GM19193 (cell line): ENCODE data around the gene EBNA1BP2.

Experiments used
- POLR2A ChIP-seq: IDR thresholded peaks from 4 replicates; pipeline ENCODE4 v1.6.1; 2011; ENCODE audit not compliant: insufficient read depth, insufficient read length; ENCODE audit errors: extremely low read depth

Gene EBNA1BP2

DNA sequence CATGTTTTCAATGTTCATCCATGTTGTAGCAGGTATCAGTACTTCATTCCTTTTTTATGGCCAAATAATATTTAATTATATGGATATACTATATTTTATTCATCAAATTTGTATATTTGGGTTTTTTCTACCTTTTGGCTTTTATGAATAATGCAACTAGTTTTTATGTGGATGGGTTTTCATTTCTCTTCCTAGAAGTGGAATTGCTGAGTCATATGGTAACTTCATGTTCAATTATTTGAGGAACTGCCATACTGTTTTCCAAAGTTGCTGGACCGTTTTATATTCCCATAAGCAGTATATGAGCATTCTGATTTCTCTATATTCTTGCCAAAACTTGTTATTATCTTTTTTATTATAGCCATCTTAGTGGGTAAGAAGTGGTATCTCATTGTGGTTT, 16.0 kb upstream of the EBNA1BP2 start:
- TF ChIP-seq POLR2A = no peak

DNA sequence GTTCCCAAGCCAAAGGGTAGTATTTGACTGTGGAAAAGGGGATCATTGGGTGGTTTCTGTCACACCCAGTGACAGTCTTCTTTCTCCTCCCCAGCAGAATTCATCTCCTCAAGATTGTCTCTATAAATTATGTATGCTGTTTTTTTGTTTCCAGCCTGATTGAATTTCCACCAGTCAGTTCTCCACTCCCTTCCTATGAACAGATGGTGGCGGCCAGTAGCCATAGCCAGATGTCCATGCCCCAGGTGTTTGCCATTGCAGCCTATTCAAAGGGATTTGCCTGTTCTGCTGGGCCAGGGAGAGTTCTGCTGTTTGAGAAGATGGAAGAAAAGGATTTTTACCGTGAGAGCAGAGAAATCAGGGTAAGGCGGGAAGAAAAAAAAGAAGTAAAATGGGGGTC, 12.9 kb upstream of the EBNA1BP2 start:
- no peak for TF ChIP-seq POLR2A

DNA sequence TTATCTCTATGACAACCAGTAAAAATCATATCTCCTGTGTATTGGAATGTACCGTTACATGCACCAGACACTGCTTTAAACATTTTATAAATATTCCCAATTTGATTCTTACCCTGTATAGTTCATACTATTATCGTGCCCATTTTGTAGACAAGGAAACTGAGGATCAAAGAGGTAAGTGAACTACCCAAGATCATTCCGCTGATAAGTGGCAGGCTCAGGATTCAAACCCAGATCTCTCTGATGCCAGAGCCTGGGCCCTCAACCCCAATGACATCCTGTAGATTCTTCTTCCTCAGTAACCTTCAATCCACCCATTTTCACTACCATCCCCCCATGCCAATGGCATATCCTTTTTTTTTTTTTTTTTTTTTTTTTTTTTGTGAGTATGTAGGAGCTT, 12.3 kb upstream of the EBNA1BP2 start:
- TF ChIP-seq POLR2A = no peak

DNA sequence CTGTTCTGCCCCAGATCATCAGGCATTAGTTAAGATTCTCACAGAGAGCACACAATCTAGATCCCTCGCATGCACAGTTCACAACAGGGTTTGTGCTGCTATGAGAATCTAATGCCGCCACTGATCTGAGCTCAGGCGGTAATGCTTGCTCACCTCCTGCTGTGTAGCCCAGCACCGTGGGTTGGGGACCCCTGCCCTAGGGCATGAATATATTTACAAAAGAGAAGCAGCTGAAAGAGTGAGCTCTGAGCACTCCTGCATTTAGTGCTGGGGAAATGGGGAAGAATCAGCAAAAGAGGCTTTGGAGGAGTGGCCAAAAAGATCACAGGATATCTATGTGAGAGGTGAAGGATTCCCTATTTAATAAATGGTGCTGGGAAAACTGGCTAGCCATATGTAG, 5.6 kb upstream of the EBNA1BP2 start:
- TF ChIP-seq POLR2A = no peak

DNA sequence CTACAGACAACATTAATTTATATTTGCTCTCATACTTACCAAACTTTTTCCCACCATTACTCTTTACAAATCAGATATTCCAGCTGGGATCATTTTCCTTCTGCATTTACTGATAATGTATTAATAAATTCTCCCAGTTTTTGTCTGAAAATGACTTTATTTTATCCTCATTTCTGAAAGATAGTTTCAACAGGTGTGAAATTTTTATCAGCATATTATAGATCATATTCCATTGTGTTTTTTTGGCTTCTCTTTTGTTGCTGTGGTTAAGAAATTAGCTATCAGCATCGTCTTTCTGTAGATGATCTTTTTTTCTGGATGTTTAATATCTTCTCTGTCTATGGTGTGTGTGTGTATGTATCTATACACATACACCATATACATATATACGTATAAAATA, 2.8 kb upstream of the EBNA1BP2 start:
- no peak for TF ChIP-seq POLR2A

DNA sequence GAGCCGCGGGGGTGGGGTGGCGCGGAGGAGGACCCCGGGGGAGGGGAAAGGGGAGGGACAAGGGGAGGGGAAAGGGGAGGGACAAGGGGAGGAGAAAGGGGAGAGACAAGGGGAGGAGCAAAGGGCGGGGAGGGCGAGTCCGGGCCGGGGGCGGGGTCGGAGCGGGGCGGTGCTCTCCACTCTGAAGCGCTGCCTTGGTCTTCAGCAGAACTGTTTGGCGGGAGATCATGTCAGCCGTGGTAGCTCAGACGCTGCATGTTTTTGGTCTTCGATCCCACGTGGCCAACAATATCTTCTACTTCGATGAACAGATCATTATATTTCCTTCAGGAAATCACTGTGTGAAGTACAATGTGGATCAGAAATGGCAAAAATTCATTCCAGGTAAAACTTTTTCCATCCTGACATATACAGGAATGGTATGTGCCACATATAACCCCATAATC, 460 bp upstream of the EBNA1BP2 start:
- no peak for TF ChIP-seq POLR2A

DNA sequence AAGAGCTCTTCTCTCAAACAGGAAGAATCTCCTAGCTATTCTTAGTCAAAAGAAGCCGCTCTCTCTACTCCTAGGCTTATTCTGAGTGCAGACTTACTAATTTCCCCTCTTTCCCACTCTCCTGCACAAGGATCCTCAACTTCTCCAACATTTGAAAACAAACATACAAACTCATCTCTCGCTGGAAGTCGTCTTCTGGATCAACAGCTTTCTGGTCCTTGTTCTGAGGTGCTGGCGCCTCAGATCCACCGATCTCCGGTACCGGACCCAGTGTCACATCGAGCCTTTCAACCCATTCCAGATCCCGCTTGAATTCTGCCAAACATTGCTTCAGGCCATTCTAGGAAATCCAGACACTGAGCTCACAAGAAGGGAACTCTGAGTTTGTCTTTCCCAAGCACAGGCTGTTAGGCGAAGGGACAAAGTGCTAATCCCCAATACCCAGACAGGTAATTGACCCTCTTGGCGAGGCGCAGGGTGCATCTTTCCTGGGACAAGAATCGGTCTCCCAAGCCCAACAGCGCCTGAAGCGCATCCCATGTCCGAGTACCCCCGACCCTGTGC, 696 bp downstream of the EBNA1BP2 start:
- TF ChIP-seq POLR2A = no peak

DNA sequence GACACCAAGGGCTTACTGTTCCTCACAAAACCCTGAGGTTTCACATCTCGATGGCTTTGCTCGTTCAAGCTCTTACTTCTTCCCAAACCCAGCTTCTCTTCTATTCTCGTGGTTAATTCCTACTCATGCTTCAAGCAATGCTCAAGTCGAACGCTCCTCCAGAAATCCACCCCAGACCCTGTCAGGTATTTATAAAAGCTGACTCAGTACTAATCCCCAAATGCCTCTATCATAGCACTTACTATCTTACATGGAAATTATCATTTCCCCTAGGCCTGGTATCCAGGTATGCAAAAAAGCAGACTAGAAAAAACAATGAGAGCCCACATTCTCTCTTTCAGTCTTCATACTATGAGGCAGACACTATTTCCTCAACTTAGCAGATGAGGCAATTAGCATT, 6.3 kb downstream of the EBNA1BP2 start:
- no peak for TF ChIP-seq POLR2A

DNA sequence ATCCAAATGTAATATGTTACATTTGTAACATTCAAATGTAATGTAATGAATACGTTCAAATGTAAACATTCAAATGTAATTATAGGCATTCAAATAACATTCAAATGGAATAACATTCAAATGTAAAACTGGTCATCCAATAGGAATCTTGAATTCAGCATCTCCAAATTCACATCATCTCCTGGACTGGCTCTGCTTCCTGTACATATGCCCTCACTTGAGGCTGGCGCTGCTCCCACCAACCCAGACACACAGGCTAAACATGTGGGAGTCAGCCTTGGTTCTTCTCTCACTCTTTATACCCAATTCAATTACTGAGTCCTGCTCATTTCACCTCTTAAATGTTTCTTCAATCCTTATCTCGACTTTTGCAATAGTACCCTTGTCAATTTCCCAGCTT, 6.9 kb downstream of the EBNA1BP2 start:
- TF ChIP-seq POLR2A = no peak

DNA sequence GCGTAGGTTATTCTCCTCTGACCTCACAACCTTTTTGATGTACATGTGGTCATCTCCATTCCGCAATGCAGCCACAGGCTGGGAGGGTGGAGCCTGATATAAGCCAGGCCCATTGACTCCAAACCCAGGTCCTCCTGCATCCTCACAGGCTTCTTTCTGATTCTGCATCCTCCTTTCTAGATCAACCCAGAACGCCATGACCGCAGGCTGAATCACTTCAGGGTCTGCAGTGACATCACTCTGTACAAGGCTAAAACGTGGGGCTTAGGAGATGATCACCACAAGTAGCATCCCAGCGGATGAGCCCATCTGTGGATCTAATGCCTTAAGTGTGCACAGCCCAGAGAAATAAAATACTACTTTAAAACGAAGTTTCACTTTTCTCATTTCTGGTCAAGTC, 16.1 kb downstream of the EBNA1BP2 start:
- no peak for TF ChIP-seq POLR2A

DNA sequence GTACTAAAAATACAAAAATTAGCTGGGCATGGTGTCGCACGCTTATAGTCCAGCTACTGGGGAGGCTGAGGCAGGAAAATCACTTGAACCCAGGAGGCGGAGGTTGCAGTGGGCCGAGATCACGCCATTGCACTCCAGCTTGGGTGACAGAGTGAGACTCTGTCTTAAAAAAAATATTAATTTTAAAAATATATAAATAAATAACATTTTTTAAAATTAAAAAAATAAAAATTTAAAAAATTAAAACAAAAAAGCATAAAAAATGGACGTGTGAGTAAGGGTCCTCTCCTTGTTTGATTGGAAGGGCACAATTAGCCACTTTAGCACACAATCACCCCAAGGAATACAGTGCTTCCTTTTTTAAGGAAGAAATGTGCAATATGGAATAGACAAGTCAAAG, 18.6 kb downstream of the EBNA1BP2 start:
- no peak for TF ChIP-seq POLR2A

DNA sequence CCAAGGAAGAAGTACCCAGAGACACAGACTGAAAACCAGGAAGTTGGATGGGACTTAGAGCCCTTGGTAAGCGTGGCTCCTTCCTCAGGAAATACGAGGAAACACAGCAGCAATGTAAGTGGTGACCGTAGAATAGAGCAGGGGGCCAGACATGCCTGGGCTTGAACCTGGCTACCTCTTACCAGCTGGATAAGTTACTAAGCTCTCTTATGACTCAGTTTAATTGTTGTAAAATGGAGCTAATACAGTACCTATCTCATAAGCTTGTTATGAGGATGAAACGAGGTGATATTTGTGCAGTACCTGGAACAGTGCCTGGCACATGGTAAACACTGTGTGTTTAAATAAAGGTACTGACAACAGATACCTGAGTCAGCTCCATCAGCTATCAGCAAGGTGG, 19.2 kb downstream of the EBNA1BP2 start:
- TF ChIP-seq POLR2A = no peak

DNA sequence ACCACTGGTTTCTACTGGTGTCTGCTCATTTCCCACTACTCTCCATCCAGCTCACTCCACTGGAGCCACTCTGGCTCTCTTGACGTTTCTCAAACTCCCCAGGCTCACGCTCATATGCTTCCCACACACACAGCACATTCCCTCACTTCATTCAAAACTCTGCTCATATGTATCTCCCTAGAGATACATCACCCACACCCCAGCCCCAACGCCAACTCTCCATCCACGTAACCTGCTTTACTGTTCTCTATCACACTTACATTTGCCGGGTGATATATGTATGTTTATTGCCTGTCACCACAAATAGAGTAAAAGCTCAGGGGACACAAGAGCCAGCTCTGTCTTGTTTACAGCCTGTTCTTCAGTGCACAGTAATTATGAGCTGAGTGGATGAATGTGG, 22.2 kb downstream of the EBNA1BP2 start:
- TF ChIP-seq POLR2A = no peak

DNA sequence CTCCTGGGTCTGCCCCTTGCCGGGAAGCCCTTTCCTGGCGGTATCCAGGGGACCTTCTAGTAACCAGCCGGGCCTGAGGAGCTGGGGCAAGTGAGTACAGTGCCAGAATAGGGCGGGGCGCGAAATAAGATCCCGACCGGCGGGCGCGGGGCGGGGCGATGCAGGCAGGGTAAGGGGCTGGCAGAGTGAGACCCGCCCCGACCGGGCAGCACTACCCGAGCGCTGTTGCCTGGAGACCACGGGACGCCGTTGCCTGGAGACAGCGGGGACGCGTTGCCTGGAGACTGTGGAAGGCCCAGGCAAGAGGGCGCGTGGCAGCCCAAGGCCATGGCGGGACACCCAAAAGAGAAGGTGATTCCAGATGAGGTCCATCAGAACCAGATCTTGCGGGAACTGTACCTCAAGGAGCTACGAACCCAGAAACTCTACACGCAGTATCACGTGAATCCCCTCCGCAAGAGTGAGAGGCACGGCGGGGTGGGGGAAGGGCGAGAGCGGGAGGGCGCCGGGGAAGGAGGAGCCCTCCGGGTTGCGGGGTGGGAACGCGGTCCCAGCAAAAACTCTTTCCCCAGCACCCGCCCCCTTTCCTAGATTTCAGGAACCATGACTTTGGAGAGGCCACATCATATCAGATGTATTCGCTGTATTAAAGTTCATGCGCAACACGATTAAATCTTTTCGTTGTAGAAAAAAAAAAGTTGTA, 24.3 kb downstream of the EBNA1BP2 start:
- TF ChIP-seq POLR2A = no peak

DNA sequence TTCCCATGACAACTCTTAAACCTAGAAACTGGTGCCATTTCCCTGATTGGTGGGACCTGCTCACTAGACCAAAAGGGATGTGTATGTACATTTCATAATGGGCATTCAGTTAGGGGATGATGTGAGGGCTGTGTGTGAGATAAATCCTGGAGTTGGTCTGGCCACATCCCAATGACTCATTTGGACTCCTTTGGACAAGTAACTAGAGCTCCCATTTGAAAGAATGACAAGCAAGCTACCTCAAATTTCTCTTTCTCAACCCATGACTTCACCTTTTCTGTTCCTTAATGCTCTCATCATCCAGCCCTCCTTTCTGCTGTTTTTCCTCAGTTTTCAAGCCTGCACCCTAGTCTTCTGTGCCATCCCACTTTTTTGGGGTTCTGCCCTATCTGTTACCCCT, 27.9 kb downstream of the EBNA1BP2 start:
- TF ChIP-seq POLR2A = no peak

DNA sequence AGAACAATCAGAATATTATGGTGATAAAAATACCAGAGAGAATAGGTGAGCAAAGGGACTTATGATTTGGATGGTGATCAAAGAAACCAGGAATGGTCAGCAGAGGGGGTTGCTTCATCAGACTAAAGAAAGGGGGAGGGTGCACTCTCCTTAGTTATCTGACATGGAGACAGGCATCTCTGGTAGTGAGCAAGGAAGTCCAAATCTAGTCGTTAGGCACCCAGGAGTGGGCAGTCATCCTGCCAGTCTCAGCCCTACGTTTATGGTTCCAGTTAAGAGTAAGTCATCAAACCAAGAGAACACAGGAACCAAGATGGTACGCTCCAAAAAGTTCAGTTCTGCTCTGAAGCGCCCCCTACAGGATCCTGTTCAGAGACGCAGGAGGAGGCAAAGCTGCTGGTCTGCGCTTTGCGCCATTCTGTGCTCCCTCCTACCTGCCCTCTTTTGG, 28.6 kb downstream of the EBNA1BP2 start:
- no peak for TF ChIP-seq POLR2A

DNA sequence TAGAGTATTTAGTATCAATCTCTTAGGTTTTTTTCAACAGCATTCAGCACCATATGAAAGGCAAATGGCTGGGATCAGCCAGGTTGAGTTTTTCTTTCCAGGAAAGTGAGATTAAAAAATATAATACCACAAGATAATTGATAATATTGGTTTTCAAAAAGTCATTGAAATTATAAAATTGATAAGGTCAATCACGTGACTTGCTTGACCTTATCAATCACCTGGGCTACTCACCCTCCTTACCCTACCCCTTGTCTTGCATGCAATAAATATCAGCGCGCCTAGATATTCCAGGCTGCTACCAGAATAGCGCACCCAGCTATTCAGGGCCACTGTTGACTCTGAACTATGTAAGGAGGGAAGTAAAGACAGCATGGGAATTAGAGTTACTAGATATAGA, 31.5 kb downstream of the EBNA1BP2 start:
- TF ChIP-seq POLR2A = no peak
